PC-9 (cell line): ENCODE data around the gene SNAP47.

Experiments
- EZH2 ChIP-seq: fragments of 200-600 bp; sonication (generic); IDR thresholded peaks from 2 replicates; pipeline ENCODE4 v1.8.0; 2017; ENCODE audit warnings: antibody characterized with exemption, low read depth
- TF ChIP-seq, protein P1 (sequence below): fragments of 200-600 bp; sonication (generic); conservative IDR thresholded peaks from 2 replicates; pipeline ENCODE4 v1.6.1; 2017; ENCODE audit warnings: mixed run types, antibody characterized with exemption, mild to moderate bottlenecking, moderate library complexity

DNA sequence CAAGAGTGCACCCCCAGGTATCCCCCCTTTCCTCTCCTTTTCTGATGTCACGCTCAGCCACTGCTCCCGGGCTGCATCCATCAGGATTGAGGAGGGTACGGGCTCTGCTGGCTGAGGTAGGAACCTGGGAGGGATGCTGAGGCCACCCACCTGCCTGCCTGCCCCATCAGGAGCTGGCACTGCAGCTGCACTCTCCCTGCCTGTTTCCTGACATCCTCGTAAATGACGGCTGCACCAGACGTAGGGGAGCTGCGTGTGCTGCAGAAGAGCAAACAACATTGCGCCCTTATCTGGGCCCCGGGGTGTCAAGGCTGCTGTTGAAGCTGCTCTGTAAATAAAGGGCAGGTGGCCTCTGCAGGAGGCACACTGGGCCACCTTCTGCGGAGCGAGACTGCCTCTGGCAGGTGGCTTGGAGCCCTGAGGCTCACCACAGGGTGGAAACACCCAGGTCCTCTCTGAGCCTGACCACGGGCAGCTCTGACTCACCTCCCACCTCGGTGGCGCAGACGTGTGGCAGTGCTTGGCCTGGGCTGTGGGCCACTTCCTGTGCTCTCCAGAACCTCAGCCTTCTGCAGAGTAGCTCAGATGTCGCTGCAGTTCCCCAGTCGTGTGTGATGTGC lies 30.9 kb downstream of the SNAP47 start:
- no peak for TF ChIP-seq EZH2
- TF ChIP-seq, protein P1, sequence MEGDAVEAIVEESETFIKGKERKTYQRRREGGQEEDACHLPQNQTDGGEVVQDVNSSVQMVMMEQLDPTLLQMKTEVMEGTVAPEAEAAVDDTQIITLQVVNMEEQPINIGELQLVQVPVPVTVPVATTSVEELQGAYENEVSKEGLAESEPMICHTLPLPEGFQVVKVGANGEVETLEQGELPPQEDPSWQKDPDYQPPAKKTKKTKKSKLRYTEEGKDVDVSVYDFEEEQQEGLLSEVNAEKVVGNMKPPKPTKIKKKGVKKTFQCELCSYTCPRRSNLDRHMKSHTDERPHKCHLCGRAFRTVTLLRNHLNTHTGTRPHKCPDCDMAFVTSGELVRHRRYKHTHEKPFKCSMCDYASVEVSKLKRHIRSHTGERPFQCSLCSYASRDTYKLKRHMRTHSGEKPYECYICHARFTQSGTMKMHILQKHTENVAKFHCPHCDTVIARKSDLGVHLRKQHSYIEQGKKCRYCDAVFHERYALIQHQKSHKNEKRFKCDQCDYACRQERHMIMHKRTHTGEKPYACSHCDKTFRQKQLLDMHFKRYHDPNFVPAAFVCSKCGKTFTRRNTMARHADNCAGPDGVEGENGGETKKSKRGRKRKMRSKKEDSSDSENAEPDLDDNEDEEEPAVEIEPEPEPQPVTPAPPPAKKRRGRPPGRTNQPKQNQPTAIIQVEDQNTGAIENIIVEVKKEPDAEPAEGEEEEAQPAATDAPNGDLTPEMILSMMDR = no peak
